ENCODE results near the gene PRSS33. TPM values are rescaled to one million over a fixed set of nuclear protein-coding genes. Genes with fewer than 3 reads are reported as not detected.

Gene PRSS33
- polyA plus RNA-seq, 2 of the 4 experiments (the other 2 are of a cell fraction): 0.04 TPM; not detected in 1

- Histone ChIP-seq H3K9me3 (no peaks in the 10 kb centered on the region), H3K4me3 (no peak overlapping the region), H3K4me1 (peaks cover 38% of the 10 kb centered on the region), H3K4me2 (no peak overlapping the region), H3K27ac (no peak overlapping the region)
- FAIRE-seq (no peak), ATAC-seq (no peak), DNase-seq (ENCODE audit: low read depth in 1 of 2, low spot score in 1 of 2) (no peak)
- ChIA-PET POLR2A (interaction anchor here (0.7 to 1.2 kb wide), 2 partner anchors 15 to 16 kb away, joined by 3 to 4 read pairs; partner anchors contain the start of gene SRRM2), CTCF (interaction anchor here (1.0 to 2.8 kb wide), 7 partner anchors 9 to 215 kb away, joined by 3 to 9 read pairs (median 4); partner anchors contain the start of gene SRRM2)
- no peak for TF ChIP-seq FOSB (CRISPR knock-in tag; IDR thresholded peaks at IDR 0.05)
- no peak for TF ChIP-seq HES2 (IDR thresholded peaks at IDR 0.05)
- TF ChIP-seq RCOR1 (IDR thresholded peaks at IDR 0.05; ENCODE audit: low read depth, low read length): no peak
- TF ChIP-seq NPAS2 (CRISPR knock-in tag; IDR thresholded peaks at IDR 0.05; ENCODE audit: borderline replicate concordance): no peak
- TF ChIP-seq POLR2A (IDR thresholded peaks at IDR 0.05; ENCODE audit: low read length): no peak
- TF ChIP-seq USF2 (IDR thresholded peaks at IDR 0.05): no peak
- TF ChIP-seq ATOH8 (CRISPR knock-in tag; IDR thresholded peaks at IDR 0.05; ENCODE audit: low read depth): no peak
- no peak for TF ChIP-seq HMGXB4 (CRISPR knock-in tag; IDR thresholded peaks at IDR 0.05; ENCODE audit: borderline replicate concordance)
- TF ChIP-seq EHMT2 (IDR thresholded peaks at IDR 0.05; ENCODE audit: low read depth): no peak
- no peak for TF ChIP-seq MAZ (IDR thresholded peaks at IDR 0.05; ENCODE audit: borderline replicate concordance, low read depth, low read length)
- no peak for TF ChIP-seq TP53 (CRISPR knock-in tag; IDR thresholded peaks at IDR 0.05)
- no peak for TF ChIP-seq EHF (CRISPR knock-in tag; IDR thresholded peaks at IDR 0.05)
- TF ChIP-seq EP300 (IDR thresholded peaks at IDR 0.05): no peak
- no peak for TF ChIP-seq E2F6 (IDR thresholded peaks at IDR 0.05; ENCODE audit: borderline replicate concordance, low read depth)
- TF ChIP-seq FOSL2 (IDR thresholded peaks at IDR 0.05): no peak
- TF ChIP-seq FOSL2 (CRISPR knock-in tag; IDR thresholded peaks at IDR 0.05): no peak
- no peak for TF ChIP-seq ELK1 (IDR thresholded peaks at IDR 0.05; ENCODE audit: low read depth, low read length)
- no peak for TF ChIP-seq ZSCAN20 (CRISPR knock-in tag; IDR thresholded peaks at IDR 0.05)
- 72% methylated on average over 14 of the region's 14 CpGs for WGBS (ENCODE audit: missing lambda C conversion rate)
Measured at GRCh38 chr16:2767891-2768290, 19.5 kb downstream of the PRSS33 start.

- ATAC-seq (no peak; a peak in 2 of 6 replicates), DNase-seq (ENCODE audit: low read depth in 1 of 2, low spot score in 1 of 2) (no peak), FAIRE-seq (no peak)
- Histone ChIP-seq H3K4me3 (no peak overlapping the region), H3K4me2 (no peak overlapping the region), H3K4me1 (peaks cover 38% of the 10 kb centered on the region), H3K9me3 (no peaks in the 10 kb centered on the region), H3K27ac (no peak overlapping the region)
- TF ChIP-seq NR3C1 (IDR thresholded peaks at IDR 0.05): no peak
- TF ChIP-seq BHLHE40 (IDR thresholded peaks at IDR 0.05; ENCODE audit: low read depth, low read length): no peak
- no peak for TF ChIP-seq RNF2 (IDR thresholded peaks at IDR 0.05; ENCODE audit: borderline replicate concordance, low read depth)
- no peak for TF ChIP-seq NPAS2 (CRISPR knock-in tag; IDR thresholded peaks at IDR 0.05; ENCODE audit: borderline replicate concordance)
- no peak for TF ChIP-seq KDM1A (IDR thresholded peaks at IDR 0.05; ENCODE audit: low read depth)
- TF ChIP-seq FOXS1 (CRISPR knock-in tag; IDR thresholded peaks at IDR 0.05): no peak
- TF ChIP-seq BCL3 (IDR thresholded peaks at IDR 0.05): no peak
- TF ChIP-seq MAX (IDR thresholded peaks at IDR 0.05): no peak
- TF ChIP-seq SMC3 (IDR thresholded peaks at IDR 0.05): no peak
- no peak for TF ChIP-seq KDM5A (IDR thresholded peaks at IDR 0.05)
- TF ChIP-seq JUNB (IDR thresholded peaks at IDR 0.05): no peak
- 93% methylated on average over 15 of the region's 19 CpGs for WGBS (ENCODE audit: missing lambda C conversion rate)
- POLR2A ChIA-PET: no interaction called here
- CTCF ChIA-PET: interaction anchor here (0.7 to 2.8 kb wide), 9 partner anchors 8 to 102 kb away, joined by 3 to 9 read pairs (median 4); partner anchors contain the start of gene SRRM2
Measured at GRCh38 chr16:2767140-2767731, 20.1 kb downstream of the PRSS33 start.
